NB4 (cell line): ENCODE data around the gene MDH1.

Experiments used
- MAX ChIP-seq: IDR thresholded peaks from 2 replicates; pipeline ENCODE4 v1.6.1; 2011; ENCODE audit warnings: low read depth, low read length
- POLR2A ChIP-seq: IDR thresholded peaks from 2 replicates; pipeline ENCODE4 v1.6.1; 2011; ENCODE audit warnings: mild to moderate bottlenecking; ENCODE audit not compliant: insufficient read length; ENCODE audit errors: extremely low read depth
- TF ChIP-seq, protein P1 (sequence below): IDR thresholded peaks from one replicate; pipeline ENCODE4 v1.5.1; 2012; ENCODE audit warnings: low read depth, low read length

GRCh38 chr2:63555299-63555698 lies 33.5 kb upstream of the MDH1 start:
- TF ChIP-seq, protein P1, sequence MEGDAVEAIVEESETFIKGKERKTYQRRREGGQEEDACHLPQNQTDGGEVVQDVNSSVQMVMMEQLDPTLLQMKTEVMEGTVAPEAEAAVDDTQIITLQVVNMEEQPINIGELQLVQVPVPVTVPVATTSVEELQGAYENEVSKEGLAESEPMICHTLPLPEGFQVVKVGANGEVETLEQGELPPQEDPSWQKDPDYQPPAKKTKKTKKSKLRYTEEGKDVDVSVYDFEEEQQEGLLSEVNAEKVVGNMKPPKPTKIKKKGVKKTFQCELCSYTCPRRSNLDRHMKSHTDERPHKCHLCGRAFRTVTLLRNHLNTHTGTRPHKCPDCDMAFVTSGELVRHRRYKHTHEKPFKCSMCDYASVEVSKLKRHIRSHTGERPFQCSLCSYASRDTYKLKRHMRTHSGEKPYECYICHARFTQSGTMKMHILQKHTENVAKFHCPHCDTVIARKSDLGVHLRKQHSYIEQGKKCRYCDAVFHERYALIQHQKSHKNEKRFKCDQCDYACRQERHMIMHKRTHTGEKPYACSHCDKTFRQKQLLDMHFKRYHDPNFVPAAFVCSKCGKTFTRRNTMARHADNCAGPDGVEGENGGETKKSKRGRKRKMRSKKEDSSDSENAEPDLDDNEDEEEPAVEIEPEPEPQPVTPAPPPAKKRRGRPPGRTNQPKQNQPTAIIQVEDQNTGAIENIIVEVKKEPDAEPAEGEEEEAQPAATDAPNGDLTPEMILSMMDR: no peak
- TF ChIP-seq POLR2A (no peak), MAX (no peak)
